HepG2 (cell line): ENCODE results near the gene INHA. TPM values are rescaled to one million over a fixed set of nuclear protein-coding genes. Genes with fewer than 3 reads are reported as not detected.

Experiments used
- CBX2 ChIP-seq, 2 experiments: fragments of 200-600 bp in 1 of 2; sonication (generic); formaldehyde crosslinking in 1 of 2; IDR thresholded peaks; 2 replicates each; pipeline versions ENCODE4 v1.7.0 to v1.8.1; 2018 to 2022; ENCODE audit warnings: low read depth in 2 of 2, low read length in 1 of 2, mild to moderate bottlenecking in 1 of 2, missing genetic modification reagents in 1 of 2
- CENPX ChIP-seq: sonication (generic); formaldehyde crosslinking; IDR thresholded peaks from 2 replicates; pipeline ENCODE4 v1.9.0; 2021; ENCODE audit warnings: mild to moderate bottlenecking, missing genetic modification reagents, moderate library complexity
- FOSL2 ChIP-seq: sonication (generic); formaldehyde crosslinking; IDR thresholded peaks from 2 replicates; pipeline ENCODE4 v1.4.0; 2020; ENCODE audit warnings: missing genetic modification reagents
- FOXA1 ChIP-seq, 2 experiments: fragments of 450-650 bp in 1 of 2; sonication (generic) in 1 of 2; formaldehyde crosslinking in 1 of 2; IDR thresholded peaks; 2 replicates each; pipeline versions ENCODE4 v1.4.0 to v1.6.1; 2016 to 2020; ENCODE audit warnings: missing genetic modification reagents in 1 of 2
- FOXA3 ChIP-seq: IDR thresholded peaks from 2 replicates; pipeline ENCODE4 v1.6.1; 2016; ENCODE audit warnings: missing genetic modification reagents, missing compliant biosample characterization
- LCORL ChIP-seq, 2 experiments: fragments of 450-650 bp in 1 of 2; sonication (generic) in 1 of 2; formaldehyde crosslinking in 1 of 2; IDR thresholded peaks; 2 replicates each; pipeline versions ENCODE4 v1.5.0 to v1.6.1; 2017 to 2020; ENCODE audit warnings: antibody characterized with exemption in 1 of 2, missing genetic modification reagents in 1 of 2
- MATR3 ChIP-seq: sonication (generic); formaldehyde crosslinking; IDR thresholded peaks from 2 replicates; pipeline ENCODE4 v1.4.0; 2020; ENCODE audit warnings: missing genetic modification reagents
- MAZ ChIP-seq, 2 experiments: sonication (generic) in 1 of 2; formaldehyde crosslinking in 1 of 2; IDR thresholded peaks; 2 replicates each; pipeline versions ENCODE4 v1.5.0 to v1.6.1; 2012 to 2020; ENCODE audit warnings: low read depth in 2 of 2, mild to moderate bottlenecking in 2 of 2, borderline replicate concordance in 1 of 2, improper control_type of control experiment in 1 of 2, low read length in 1 of 2, missing genetic modification reagents in 1 of 2, moderate library complexity in 1 of 2
- SMAD1 ChIP-seq: sonication (generic); formaldehyde crosslinking; IDR thresholded peaks from 2 replicates; pipeline ENCODE4 v1.4.0; 2020; ENCODE audit warnings: missing genetic modification reagents, low read depth, mild to moderate bottlenecking, borderline replicate concordance
- SNAPC2 ChIP-seq: sonication (generic); formaldehyde crosslinking; IDR thresholded peaks from 2 replicates; pipeline ENCODE4 v1.8.1; 2022; ENCODE audit warnings: mild to moderate bottlenecking, missing genetic modification reagents
- ZNF3 ChIP-seq: IDR thresholded peaks from 2 replicates; pipeline ENCODE4 v1.7.0; 2017; ENCODE audit warnings: inconsistent platforms
- ZNF549 ChIP-seq: sonication (generic); formaldehyde crosslinking; IDR thresholded peaks from 2 replicates; pipeline ENCODE4 v1.5.0; 2020; ENCODE audit warnings: missing genetic modification reagents
- ZNF737 ChIP-seq: sonication (generic); formaldehyde crosslinking; IDR thresholded peaks from 2 replicates; pipeline ENCODE4 v1.5.0; 2020; ENCODE audit warnings: missing genetic modification reagents, mild to moderate bottlenecking, borderline replicate concordance
- polyA plus RNA-seq, 8 experiments: library from polyadenylated mRNA; depleted of rRNA in 3 of 8; stranded (reverse) in 7 of 8; unstranded in 1 of 8; fragments of >200 nt; fragmentation: Illumina TruSeq in 4 of 8; extraction: Trizol in 4 of 8; gene quantifications; 2 replicates each; pipeline versions ENCODE4 v1.2.1 to v1.2.3, GENCODE V29; 2011 to 2016; ENCODE audit warnings: low read depth in 4 of 8, missing spikeins in 1 of 8, mixed read lengths in 1 of 8; ENCODE audit not compliant: insufficient read depth in 1 of 8
- total RNA-seq, 5 experiments: library from RNA; depleted of rRNA; stranded (reverse); fragments of >200 nt; fragmentation: Illumina TruSeq; extraction: Trizol; gene quantifications; 2 replicates each; pipeline ENCODE4 v1.2.3, GENCODE V29; 2016; ENCODE audit warnings: low read depth in 1 of 5
- TF ChIP-seq, protein P1 (sequence below): IDR thresholded peaks from 2 replicates; pipeline ENCODE4 v1.6.1; 2016
- TF ChIP-seq, protein P2 (sequence below): sonication (generic); formaldehyde crosslinking; IDR thresholded peaks from 2 replicates; pipeline ENCODE4 v1.4.0; 2020; ENCODE audit warnings: missing genetic modification reagents, borderline replicate concordance
- TF ChIP-seq, protein P3 (sequence below): sonication (generic); formaldehyde crosslinking; IDR thresholded peaks from 2 replicates; pipeline ENCODE4 v1.5.0; 2020; ENCODE audit warnings: mild to moderate bottlenecking, missing genetic modification reagents, borderline replicate concordance
- TF ChIP-seq, protein P4 (sequence below): sonication (generic); formaldehyde crosslinking; conservative IDR thresholded peaks from 2 replicates; pipeline ENCODE4 v1.4.0; 2020; ENCODE audit warnings: mild to moderate bottlenecking, missing genetic modification reagents, moderate library complexity

Gene INHA
- total and polyA plus RNA-seq, 2 of the 13 experiments (the other 11 are each of a cell fraction or from before 2014, with no cell fraction given) = 4.1 to 15.2 TPM

DNA sequence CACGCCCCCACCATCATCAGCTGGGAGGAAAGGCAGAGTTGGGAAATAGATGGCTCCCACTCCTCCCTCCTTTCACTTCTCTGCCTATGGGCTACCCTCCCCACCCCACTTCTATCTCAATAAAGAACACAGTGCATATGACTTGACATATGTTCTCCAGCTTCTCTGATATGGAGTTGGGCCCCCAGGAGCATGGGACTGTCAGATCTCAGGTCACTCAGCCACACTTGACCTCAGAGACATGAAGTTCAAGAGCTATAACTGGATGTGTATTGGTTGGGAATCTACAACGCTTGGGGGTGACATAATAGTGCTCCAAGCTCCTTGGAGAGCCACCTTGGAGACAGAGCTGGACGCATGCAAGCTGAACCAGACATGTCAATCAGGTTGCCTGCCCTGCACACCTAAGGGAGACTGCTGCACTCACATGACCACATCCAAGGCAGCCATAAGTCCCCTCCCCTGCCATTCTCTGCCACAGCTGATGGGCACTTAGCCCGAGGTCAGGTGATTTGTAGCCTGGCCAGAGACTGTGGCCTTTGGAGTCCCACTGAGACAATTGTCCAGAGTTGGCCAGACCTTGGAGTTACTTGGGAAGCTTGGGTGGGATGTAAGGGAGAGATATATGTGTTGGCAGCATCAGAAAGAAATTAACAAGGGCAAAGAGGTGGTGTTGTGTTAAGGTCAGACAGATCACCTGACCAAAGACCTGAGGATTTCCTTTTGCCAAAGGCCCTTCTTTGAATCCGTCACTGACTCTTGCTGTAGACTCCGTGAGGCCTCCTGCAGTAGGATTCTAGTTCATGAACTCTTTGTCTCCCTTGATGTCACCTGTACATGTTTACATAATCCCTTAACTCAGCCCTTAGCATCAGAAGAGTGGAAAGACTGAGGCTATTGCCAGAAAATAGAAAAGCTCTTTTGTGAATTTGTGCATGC lies 3.7 kb downstream of the INHA start (continued):
- no peak for TF ChIP-seq ZNF3 (CRISPR knock-in tag)
- no peak for TF ChIP-seq CBX2 (IDR thresholded peaks at IDR 0.05; ENCODE audit: low read depth, low read length)
- no peak for TF ChIP-seq CBX2 (CRISPR knock-in tag; IDR thresholded peaks at IDR 0.05; ENCODE audit: low read depth)
- no peak for TF ChIP-seq CENPX (CRISPR knock-in tag)
- TF ChIP-seq, protein P1, sequence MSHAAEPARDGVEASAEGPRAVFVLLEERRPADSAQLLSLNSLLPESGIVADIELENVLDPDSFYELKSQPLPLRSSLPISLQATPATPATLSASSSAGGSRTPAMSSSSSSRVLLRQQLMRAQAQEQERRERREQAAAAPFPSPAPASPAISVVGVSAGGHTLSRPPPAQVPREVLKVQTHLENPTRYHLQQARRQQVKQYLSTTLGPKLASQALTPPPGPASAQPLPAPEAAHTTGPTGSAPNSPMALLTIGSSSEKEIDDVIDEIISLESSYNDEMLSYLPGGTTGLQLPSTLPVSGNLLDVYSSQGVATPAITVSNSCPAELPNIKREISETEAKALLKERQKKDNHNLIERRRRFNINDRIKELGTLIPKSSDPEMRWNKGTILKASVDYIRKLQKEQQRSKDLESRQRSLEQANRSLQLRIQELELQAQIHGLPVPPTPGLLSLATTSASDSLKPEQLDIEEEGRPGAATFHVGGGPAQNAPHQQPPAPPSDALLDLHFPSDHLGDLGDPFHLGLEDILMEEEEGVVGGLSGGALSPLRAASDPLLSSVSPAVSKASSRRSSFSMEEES (CRISPR knock-in tag) = 0 out of 2 replicates have a peak, but pooled peaks have one; percentile 39
- no peak for TF ChIP-seq LCORL (IDR thresholded peaks at IDR 0.05)
- no peak for TF ChIP-seq LCORL (CRISPR knock-in tag; IDR thresholded peaks at IDR 0.05)
- no peak for TF ChIP-seq ZNF737 (CRISPR knock-in tag)
- TF ChIP-seq ZNF549 (CRISPR knock-in tag) = no peak
- peak; percentile 10; the same call in 1 of the 2 replicates for TF ChIP-seq SNAPC2 (CRISPR knock-in tag)
- TF ChIP-seq, protein P2, sequence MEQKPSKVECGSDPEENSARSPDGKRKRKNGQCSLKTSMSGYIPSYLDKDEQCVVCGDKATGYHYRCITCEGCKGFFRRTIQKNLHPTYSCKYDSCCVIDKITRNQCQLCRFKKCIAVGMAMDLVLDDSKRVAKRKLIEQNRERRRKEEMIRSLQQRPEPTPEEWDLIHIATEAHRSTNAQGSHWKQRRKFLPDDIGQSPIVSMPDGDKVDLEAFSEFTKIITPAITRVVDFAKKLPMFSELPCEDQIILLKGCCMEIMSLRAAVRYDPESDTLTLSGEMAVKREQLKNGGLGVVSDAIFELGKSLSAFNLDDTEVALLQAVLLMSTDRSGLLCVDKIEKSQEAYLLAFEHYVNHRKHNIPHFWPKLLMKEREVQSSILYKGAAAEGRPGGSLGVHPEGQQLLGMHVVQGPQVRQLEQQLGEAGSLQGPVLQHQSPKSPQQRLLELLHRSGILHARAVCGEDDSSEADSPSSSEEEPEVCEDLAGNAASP (CRISPR knock-in tag) = no peak; the same call in 1 of the 2 replicates
- TF ChIP-seq MATR3 (CRISPR knock-in tag) = no peak
- no peak for TF ChIP-seq SMAD1 (CRISPR knock-in tag)
- TF ChIP-seq FOSL2 = 0 out of 2 replicates have a peak, but pooled peaks have one; percentile 1
- peak; percentile 87 for TF ChIP-seq FOXA3
- TF ChIP-seq, protein P3, sequence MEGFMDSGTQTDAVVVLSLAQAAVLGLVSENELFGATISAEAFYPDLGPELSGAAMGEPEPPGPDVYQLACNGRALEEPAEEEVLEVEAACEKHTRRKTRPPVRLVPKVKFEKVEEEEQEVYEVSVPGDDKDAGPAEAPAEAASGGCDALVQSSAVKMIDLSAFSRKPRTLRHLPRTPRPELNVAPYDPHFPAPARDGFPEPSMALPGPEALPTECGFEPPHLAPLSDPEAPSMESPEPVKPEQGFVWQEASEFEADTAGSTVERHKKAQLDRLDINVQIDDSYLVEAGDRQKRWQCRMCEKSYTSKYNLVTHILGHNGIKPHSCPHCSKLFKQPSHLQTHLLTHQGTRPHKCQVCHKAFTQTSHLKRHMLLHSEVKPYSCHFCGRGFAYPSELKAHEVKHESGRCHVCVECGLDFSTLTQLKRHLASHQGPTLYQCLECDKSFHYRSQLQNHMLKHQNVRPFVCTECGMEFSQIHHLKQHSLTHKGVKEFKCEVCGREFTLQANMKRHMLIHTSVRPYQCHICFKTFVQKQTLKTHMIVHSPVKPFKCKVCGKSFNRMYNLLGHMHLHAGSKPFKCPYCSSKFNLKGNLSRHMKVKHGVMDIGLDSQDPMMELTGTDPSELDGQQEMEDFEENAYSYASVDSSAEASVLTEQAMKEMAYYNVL (CRISPR knock-in tag) = no peak
- TF ChIP-seq, protein P4, sequence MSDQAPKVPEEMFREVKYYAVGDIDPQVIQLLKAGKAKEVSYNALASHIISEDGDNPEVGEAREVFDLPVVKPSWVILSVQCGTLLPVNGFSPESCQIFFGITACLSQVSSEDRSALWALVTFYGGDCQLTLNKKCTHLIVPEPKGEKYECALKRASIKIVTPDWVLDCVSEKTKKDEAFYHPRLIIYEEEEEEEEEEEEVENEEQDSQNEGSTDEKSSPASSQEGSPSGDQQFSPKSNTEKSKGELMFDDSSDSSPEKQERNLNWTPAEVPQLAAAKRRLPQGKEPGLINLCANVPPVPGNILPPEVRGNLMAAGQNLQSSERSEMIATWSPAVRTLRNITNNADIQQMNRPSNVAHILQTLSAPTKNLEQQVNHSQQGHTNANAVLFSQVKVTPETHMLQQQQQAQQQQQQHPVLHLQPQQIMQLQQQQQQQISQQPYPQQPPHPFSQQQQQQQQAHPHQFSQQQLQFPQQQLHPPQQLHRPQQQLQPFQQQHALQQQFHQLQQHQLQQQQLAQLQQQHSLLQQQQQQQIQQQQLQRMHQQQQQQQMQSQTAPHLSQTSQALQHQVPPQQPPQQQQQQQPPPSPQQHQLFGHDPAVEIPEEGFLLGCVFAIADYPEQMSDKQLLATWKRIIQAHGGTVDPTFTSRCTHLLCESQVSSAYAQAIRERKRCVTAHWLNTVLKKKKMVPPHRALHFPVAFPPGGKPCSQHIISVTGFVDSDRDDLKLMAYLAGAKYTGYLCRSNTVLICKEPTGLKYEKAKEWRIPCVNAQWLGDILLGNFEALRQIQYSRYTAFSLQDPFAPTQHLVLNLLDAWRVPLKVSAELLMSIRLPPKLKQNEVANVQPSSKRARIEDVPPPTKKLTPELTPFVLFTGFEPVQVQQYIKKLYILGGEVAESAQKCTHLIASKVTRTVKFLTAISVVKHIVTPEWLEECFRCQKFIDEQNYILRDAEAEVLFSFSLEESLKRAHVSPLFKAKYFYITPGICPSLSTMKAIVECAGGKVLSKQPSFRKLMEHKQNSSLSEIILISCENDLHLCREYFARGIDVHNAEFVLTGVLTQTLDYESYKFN (CRISPR knock-in tag) = no peak
- TF ChIP-seq MAZ (IDR thresholded peaks at IDR 0.05; ENCODE audit: borderline replicate concordance, low read depth, low read length) = no peak
- no peak for TF ChIP-seq MAZ (CRISPR knock-in tag; IDR thresholded peaks at IDR 0.05; ENCODE audit: low read depth)
- no peak for TF ChIP-seq FOXA1 (IDR thresholded peaks at IDR 0.05)
- peak; percentile 84 for TF ChIP-seq FOXA1 (CRISPR knock-in tag; IDR thresholded peaks at IDR 0.05)
